NCI-H345 (cell line): ENCODE results near the gene CD37.
"Not testable (repeated sequence)": the region's sequence is repeated elsewhere in the genome, so short reads cannot be mapped to it uniquely, and the experiment has no call there.

Experiments
- DNase-seq: peaks from one replicate; lab custom pipeline; 2025; lab: John Stamatoyannopoulos, UW

Gene CD37

GRCh38 chr19:49347191-49347590 is 12.0 kb downstream of the CD37 start:
- DNase-seq: no peak

- no peak for DNase-seq
These were observed 12.6 kb downstream of the CD37 start for GRCh38 chr19:49347835-49348234.

- DNase-seq: no peak
These were observed 13.3 kb downstream of the CD37 start for GRCh38 chr19:49348305-49349189.

- no peak for DNase-seq
These were observed 14.4 kb downstream of the CD37 start for GRCh38 chr19:49349567-49349966.

- DNase-seq: no peak
These were observed 20.7 kb downstream of the CD37 start for GRCh38 chr19:49355909-49356353.

GRCh38 chr19:49356382-49356781 is 21.2 kb downstream of the CD37 start:
- no peak for DNase-seq

- DNase-seq: no peak
These were observed 22.0 kb downstream of the CD37 start for GRCh38 chr19:49357186-49357585.

- DNase-seq: no peak
These were observed 24.9 kb downstream of the CD37 start for GRCh38 chr19:49359851-49360820.

GRCh38 chr19:49361438-49362047 is 26.3 kb downstream of the CD37 start:
- no peak for DNase-seq

GRCh38 chr19:49362048-49362928 is 27.1 kb downstream of the CD37 start, which contains the start of gene TEAD2:
Gene TEAD2, minus strand, starts transcription at chr19:49362416. Its CDS starts 2,341 bp downstream, at chr19:49360075.
- no peak for DNase-seq

GRCh38 chr19:49362929-49363267 is 27.7 kb downstream of the CD37 start:
- no peak for DNase-seq

- DNase-seq: no peak
These were observed 28.3 kb downstream of the CD37 start, which contains the start of gene DKKL1 for GRCh38 chr19:49363268-49364082. Gene DKKL1, plus strand, starts transcription at chr19:49363877. Its CDS starts 122 bp downstream, at chr19:49363999.

GRCh38 chr19:49364083-49364737 is 29.0 kb downstream of the CD37 start:
- DNase-seq: no peak

GRCh38 chr19:49366110-49366509 is 30.9 kb downstream of the CD37 start:
- DNase-seq: no peak

- DNase-seq: no peak
These were observed 33.6 kb downstream of the CD37 start for GRCh38 chr19:49368711-49369358.

GRCh38 chr19:49371184-49371583 is 36.0 kb downstream of the CD37 start:
- DNase-seq: no peak

GRCh38 chr19:49373174-49373573 is 38.0 kb downstream of the CD37 start:
- not testable (repeated sequence) for DNase-seq

- no peak for DNase-seq
These were observed 39.6 kb downstream of the CD37 start for GRCh38 chr19:49374665-49375434.
